Uterus (tissue), 2 donors: ENCODE data around the gene CTNND2.

Experiments used
- CTCF ChIP-seq, 4 experiments: fragments of 200-600 bp in 2 of 4; fragments of 450-650 bp in 2 of 4; sonication (generic) in 2 of 4; IDR thresholded peaks; one replicate each; pipeline ENCODE4 v1.5.1; 2016 to 2019; ENCODE audit warnings: antibody characterized with exemption in 4 of 4, mild to moderate bottlenecking in 2 of 4, moderate library complexity in 1 of 4
- POLR2A ChIP-seq, 2 donors: fragments of 450-650 bp; IDR thresholded peaks; one replicate each; pipeline ENCODE4 v1.6.1; 2016; ENCODE audit warnings: antibody characterized with exemption in 2 of 2, mild to moderate bottlenecking in 1 of 2, moderate library complexity in 1 of 2

DNA sequence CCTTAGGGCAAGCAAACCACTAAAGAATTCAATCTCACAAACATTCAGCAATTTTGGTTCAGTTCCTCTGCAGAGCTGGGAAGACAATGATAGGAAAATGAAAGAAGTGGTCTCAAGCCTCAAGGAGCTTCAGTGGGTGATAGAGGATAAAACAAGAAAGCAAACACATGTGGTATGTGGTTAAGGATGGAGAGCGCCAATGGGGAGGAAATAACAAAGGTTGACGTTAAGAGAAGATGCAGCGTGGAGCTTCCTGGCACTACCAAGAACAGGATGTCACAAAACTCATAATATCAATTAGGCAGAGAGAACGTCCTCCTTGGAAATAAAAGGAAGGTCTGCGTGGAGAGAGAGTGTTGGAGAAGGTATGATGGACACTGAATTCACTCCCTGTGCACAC, 731.8 kb downstream of the CTNND2 start:
- TF ChIP-seq CTCF (IDR thresholded peaks at IDR 0.05) (no peak), POLR2A (IDR thresholded peaks at IDR 0.05) (no peak)
